HepG2 (cell line): Measurements from ENCODE around the gene AURKA. TPM values are rescaled to one million over a fixed set of nuclear protein-coding genes. Genes with fewer than 3 reads are reported as not detected.

ENCODE experiments used
- ARID5B ChIP-seq: IDR thresholded peaks from 2 replicates; pipeline ENCODE4 v1.4.0; 2020; ENCODE audit warnings: mild to moderate bottlenecking, missing genetic modification reagents
- CBX2 ChIP-seq, 2 experiments: fragments of 200-600 bp in 1 of 2; sonication (generic); formaldehyde crosslinking in 1 of 2; IDR thresholded peaks; 2 replicates each; pipeline versions ENCODE4 v1.7.0 to v1.8.1; 2018 to 2022; ENCODE audit warnings: low read depth in 2 of 2, low read length in 1 of 2, mild to moderate bottlenecking in 1 of 2, missing genetic modification reagents in 1 of 2
- CREBL2 ChIP-seq: sonication (generic); formaldehyde crosslinking; IDR thresholded peaks from 2 replicates; pipeline ENCODE4 v1.8.1; 2023; ENCODE audit warnings: missing genetic modification reagents, mild to moderate bottlenecking, borderline replicate concordance
- HMG20B ChIP-seq: conservative IDR thresholded peaks from 2 replicates; pipeline ENCODE4 v1.6.1; 2016; ENCODE audit warnings: missing genetic modification reagents, missing compliant biosample characterization
- HNRNPK ChIP-seq: fragments of 200-400 bp; formaldehyde crosslinking; IDR thresholded peaks from 2 replicates; pipeline ENCODE4 v1.6.1; 2018; ENCODE audit warnings: low read length, low read depth, moderate library complexity, mild to moderate bottlenecking; ENCODE audit not compliant: poor library complexity, severe bottlenecking
- KAT7 ChIP-seq: IDR thresholded peaks from 2 replicates; pipeline ENCODE4 v1.6.1; 2018; ENCODE audit warnings: borderline replicate concordance, missing compliant biosample characterization
- MZF1 ChIP-seq: sonication (generic); formaldehyde crosslinking; IDR thresholded peaks from 2 replicates; pipeline ENCODE4 v1.8.1; 2023; ENCODE audit warnings: mild to moderate bottlenecking, missing genetic modification reagents, borderline replicate concordance
- THRA ChIP-seq: sonication (generic); formaldehyde crosslinking; IDR thresholded peaks from 2 replicates; pipeline ENCODE4 v1.4.0; 2020; ENCODE audit warnings: missing genetic modification reagents, borderline replicate concordance
- TRAFD1 ChIP-seq: sonication (generic); formaldehyde crosslinking; IDR thresholded peaks from 2 replicates; pipeline ENCODE4 v1.5.1; 2020; ENCODE audit warnings: missing genetic modification reagents, mild to moderate bottlenecking, borderline replicate concordance
- ZNF572 ChIP-seq: sonication (generic); formaldehyde crosslinking; IDR thresholded peaks from 2 replicates; pipeline ENCODE4 v1.5.1; 2020; ENCODE audit warnings: mild to moderate bottlenecking, missing genetic modification reagents
- ZNF691 ChIP-seq: sonication (generic); formaldehyde crosslinking; IDR thresholded peaks from 2 replicates; pipeline ENCODE4 v1.4.0; 2020; ENCODE audit warnings: missing genetic modification reagents, low read depth, mild to moderate bottlenecking, borderline replicate concordance
- ZNF746 ChIP-seq: sonication (generic); formaldehyde crosslinking; IDR thresholded peaks from 2 replicates; pipeline ENCODE4 v1.8.0; 2022; ENCODE audit warnings: mild to moderate bottlenecking, missing genetic modification reagents
- ZSCAN22 ChIP-seq: sonication (generic); formaldehyde crosslinking; IDR thresholded peaks from 2 replicates; pipeline ENCODE4 v1.4.0; 2020; ENCODE audit warnings: mild to moderate bottlenecking, missing genetic modification reagents
- polyA plus RNA-seq, 8 experiments: library from polyadenylated mRNA; depleted of rRNA in 3 of 8; stranded (reverse) in 7 of 8; unstranded in 1 of 8; fragments of >200 nt; fragmentation: Illumina TruSeq in 4 of 8; extraction: Trizol in 4 of 8; gene quantifications; 2 replicates each; pipeline versions ENCODE4 v1.2.1 to v1.2.3, GENCODE V29; 2011 to 2016; ENCODE audit warnings: low read depth in 4 of 8, missing spikeins in 1 of 8, mixed read lengths in 1 of 8; ENCODE audit not compliant: insufficient read depth in 1 of 8
- total RNA-seq, 5 experiments: library from RNA; depleted of rRNA; stranded (reverse); fragments of >200 nt; fragmentation: Illumina TruSeq; extraction: Trizol; gene quantifications; 2 replicates each; pipeline ENCODE4 v1.2.3, GENCODE V29; 2016; ENCODE audit warnings: low read depth in 1 of 5
- TF ChIP-seq, protein P1 (sequence below): sonication (generic); formaldehyde crosslinking; IDR thresholded peaks from 2 replicates; pipeline ENCODE4 v1.9.0; 2022; ENCODE audit warnings: low read depth, missing genetic modification reagents
- TF ChIP-seq, protein P2 (sequence below): IDR thresholded peaks from 2 replicates; pipeline ENCODE4 v1.6.1; 2016

Gene AURKA
- total and polyA plus RNA-seq, 2 of the 13 experiments (the other 11 are each of a cell fraction or from before 2014, with no cell fraction given): 96.4 to 224 TPM

DNA sequence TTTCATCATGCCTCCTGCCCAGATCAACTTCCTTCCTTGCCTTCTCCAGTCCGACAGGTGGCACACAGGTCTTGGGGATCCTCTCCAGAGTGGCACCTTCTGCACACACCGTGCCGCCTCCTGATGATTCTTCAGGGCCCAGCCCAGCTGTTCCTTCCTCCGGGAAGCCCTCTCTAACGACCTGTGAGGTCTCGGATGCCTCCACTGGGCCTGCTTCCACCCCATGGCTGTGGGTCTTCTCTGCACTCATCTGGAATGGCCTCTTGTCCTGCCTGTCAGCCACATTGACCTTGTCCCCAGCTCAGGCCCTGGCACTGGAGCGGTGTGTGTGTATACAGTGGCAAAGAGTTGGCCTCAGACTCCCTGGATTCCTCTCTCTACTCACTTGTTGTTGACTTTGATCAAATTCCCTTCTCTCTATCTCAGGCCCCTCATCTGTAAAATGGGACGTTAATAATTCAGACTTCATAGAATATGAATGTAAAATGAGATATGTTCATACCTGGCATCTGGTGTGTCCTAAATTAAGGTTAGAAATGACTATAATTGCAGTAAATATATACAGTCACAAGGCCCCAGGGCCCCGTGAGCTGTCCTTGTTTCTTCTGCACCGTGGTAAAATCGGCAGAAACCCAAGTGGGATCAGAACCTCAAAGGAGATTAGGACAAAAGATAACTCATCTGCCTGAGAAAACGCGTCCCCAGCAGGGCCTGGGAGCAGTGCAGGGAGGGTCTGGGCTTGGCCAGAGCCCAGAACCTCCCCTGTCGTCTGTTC is 31.7 kb downstream of the AURKA start (continued):
- TF ChIP-seq THRA (CRISPR knock-in tag) (peak; percentile 84; the same call in 1 of the 2 replicates), HNRNPK (no peak), CBX2 (IDR thresholded peaks at IDR 0.05; ENCODE audit: low read depth, low read length) (no peak), CBX2 (CRISPR knock-in tag; IDR thresholded peaks at IDR 0.05; ENCODE audit: low read depth) (no peak), KAT7 (CRISPR knock-in tag) (0 out of 2 replicates have a peak, but pooled peaks have one; percentile 46), TRAFD1 (no peak), ARID5B (CRISPR knock-in tag) (peak; percentile 12), CREBL2 (no peak; the same call in 1 of the 2 replicates), MZF1 (CRISPR knock-in tag) (no peak), ZSCAN22 (CRISPR knock-in tag) (0 out of 2 replicates have a peak, but pooled peaks have one; percentile 32), ZNF572 (CRISPR knock-in tag) (no peak), ZNF691 (CRISPR knock-in tag) (no peak; the same call in 1 of the 2 replicates), HMG20B (CRISPR knock-in tag) (peak; percentile 52; the same call in 1 of the 2 replicates), ZNF746 (CRISPR knock-in tag) (peak; percentile 15; the same call in 1 of the 2 replicates)
- TF ChIP-seq, protein P1, sequence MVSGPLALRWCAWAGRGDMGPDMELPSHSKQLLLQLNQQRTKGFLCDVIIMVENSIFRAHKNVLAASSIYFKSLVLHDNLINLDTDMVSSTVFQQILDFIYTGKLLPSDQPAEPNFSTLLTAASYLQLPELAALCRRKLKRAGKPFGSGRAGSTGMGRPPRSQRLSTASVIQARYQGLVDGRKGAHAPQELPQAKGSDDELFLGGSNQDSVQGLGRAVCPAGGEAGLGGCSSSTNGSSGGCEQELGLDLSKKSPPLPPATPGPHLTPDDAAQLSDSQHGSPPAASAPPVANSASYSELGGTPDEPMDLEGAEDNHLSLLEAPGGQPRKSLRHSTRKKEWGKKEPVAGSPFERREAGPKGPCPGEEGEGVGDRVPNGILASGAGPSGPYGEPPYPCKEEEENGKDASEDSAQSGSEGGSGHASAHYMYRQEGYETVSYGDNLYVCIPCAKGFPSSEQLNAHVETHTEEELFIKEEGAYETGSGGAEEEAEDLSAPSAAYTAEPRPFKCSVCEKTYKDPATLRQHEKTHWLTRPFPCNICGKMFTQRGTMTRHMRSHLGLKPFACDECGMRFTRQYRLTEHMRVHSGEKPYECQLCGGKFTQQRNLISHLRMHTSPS (CRISPR knock-in tag): 0 out of 2 replicates have a peak, but pooled peaks have one; percentile 84
- TF ChIP-seq, protein P2, sequence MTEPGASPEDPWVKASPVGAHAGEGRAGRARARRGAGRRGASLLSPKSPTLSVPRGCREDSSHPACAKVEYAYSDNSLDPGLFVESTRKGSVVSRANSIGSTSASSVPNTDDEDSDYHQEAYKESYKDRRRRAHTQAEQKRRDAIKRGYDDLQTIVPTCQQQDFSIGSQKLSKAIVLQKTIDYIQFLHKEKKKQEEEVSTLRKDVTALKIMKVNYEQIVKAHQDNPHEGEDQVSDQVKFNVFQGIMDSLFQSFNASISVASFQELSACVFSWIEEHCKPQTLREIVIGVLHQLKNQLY: no peak
